GM23338 (cell line): ENCODE data around the gene TMBIM1. TPM values are rescaled to one million over a fixed set of nuclear protein-coding genes. Genes with fewer than 3 reads are reported as not detected.

ENCODE experiments used
- CREB1 ChIP-seq: fragments of 250-450 bp; sonication (Bioruptor Pico); IDR thresholded peaks from 2 replicates; pipeline ENCODE4 v1.5.0; 2020; ENCODE audit warnings: low read depth, mild to moderate bottlenecking, moderate library complexity
- CTCF ChIP-seq, 2 experiments: fragments of 200-600 bp in 1 of 2; sonication (generic) in 1 of 2; conservative IDR thresholded peaks; 2 replicates each; pipeline versions ENCODE4 v1.5.1 to v1.6.1; 2016 to 2017; ENCODE audit warnings: antibody characterized with exemption in 2 of 2, low read depth in 2 of 2, mild to moderate bottlenecking in 2 of 2, moderate library complexity in 1 of 2
- ETS1 ChIP-seq: IDR thresholded peaks from 2 replicates; pipeline ENCODE4 v1.6.1; 2016; ENCODE audit warnings: antibody characterized with exemption
- EZH2 ChIP-seq: fragments of 200-600 bp; sonication (generic); IDR thresholded peaks from one replicate; pipeline ENCODE4 v1.8.0; 2017; ENCODE audit warnings: antibody characterized with exemption, mild to moderate bottlenecking, low read depth; ENCODE audit not compliant: unreplicated experiment
- JUNB ChIP-seq: IDR thresholded peaks from one replicate; pipeline ENCODE4 v1.6.1; 2016; ENCODE audit warnings: antibody characterized with exemption; ENCODE audit not compliant: unreplicated experiment
- NANOG ChIP-seq: IDR thresholded peaks from 2 replicates; pipeline ENCODE4 v1.6.1; 2016; ENCODE audit warnings: antibody characterized with exemption, borderline replicate concordance
- POLR2AphosphoS5 ChIP-seq: IDR thresholded peaks from 2 replicates; pipeline ENCODE4 v1.6.1; 2016; ENCODE audit warnings: antibody characterized with exemption, low read depth
- REST ChIP-seq: IDR thresholded peaks from one replicate; pipeline ENCODE4 v1.6.1; 2018; ENCODE audit warnings: antibody characterized with exemption; ENCODE audit not compliant: unreplicated experiment
- ZNF462 ChIP-seq: fragments of 250-450 bp; sonication (Bioruptor Pico); IDR thresholded peaks from 2 replicates; pipeline ENCODE4 v1.5.0; 2020; ENCODE audit warnings: mild to moderate bottlenecking, moderate library complexity
- polyA plus RNA-seq: library from polyadenylated mRNA; unstranded; fragments of >200 nt; fragmentation: Nextera tagmentation; extraction: Ambion mirVana; gene quantifications from 2 replicates; pipeline ENCODE4 v1.2.1, GENCODE V29; 2016
- total RNA-seq: library from RNA; depleted of rRNA; stranded (reverse); fragments of >200 nt; shearing (Covaris generic); gene quantifications from 2 replicates; pipeline ENCODE4 v1.2.3, GENCODE V29; 2014

The TMBIM1 gene
- total and polyA plus RNA-seq, 2 experiments from 2014 or later: 12.0 to 20.8 TPM

GRCh38 chr2:218300141-218300540, 7.8 kb upstream of the TMBIM1 start (continued):
- TF ChIP-seq ZNF462 (CRISPR knock-in tag): no peak
- no peak for TF ChIP-seq POLR2AphosphoS5
- no peak for TF ChIP-seq CREB1 (CRISPR knock-in tag)
- no peak for TF ChIP-seq ETS1
- TF ChIP-seq EZH2: no peak
- TF ChIP-seq REST: no peak
- no peak for TF ChIP-seq CTCF (conservative IDR thresholded peaks at IDR 0.05; ENCODE audit: low read depth in 2 of 2)
- TF ChIP-seq JUNB: no peak
- no peak for TF ChIP-seq NANOG
